H1 (cell line): ENCODE data around the gene PAPSS2. TPM values are rescaled to one million over a fixed set of nuclear protein-coding genes. Genes with fewer than 3 reads are reported as not detected.

Experiments used
- POLR2A ChIP-seq, 2 experiments: IDR thresholded peaks; 1 replicate in 1 of 2; 2 replicates in 1 of 2; pipeline ENCODE4 v1.6.1; 2011; ENCODE audit warnings: low read depth in 2 of 2, low read length in 2 of 2, mild to moderate bottlenecking in 2 of 2; ENCODE audit errors: control extremely low read depth in 1 of 2
- polyA plus RNA-seq, 7 experiments: library from polyadenylated mRNA; depleted of rRNA in 3 of 7; stranded (reverse) in 5 of 7; unstranded in 2 of 7; fragments of >200 nt in 5 of 7; fragments of 200-250 nt in 2 of 7; gene quantifications; 1 replicate in 5 of 7; 2 replicates in 1 of 7; 4 replicates in 1 of 7; pipeline versions ENCODE4 v1.2.1 to v1.2.3, GENCODE V29; 2011 to 2013; ENCODE audit warnings: missing spikeins in 2 of 7, mixed read lengths in 2 of 7
- total RNA-seq: library from RNA; stranded (reverse); fragmentation: NEBNext Ultra II Directional; extraction: Animal tissue kit (Norgen Biotek cat#: 25700); gene quantifications from 2 replicates; pipeline ENCODE4 v1.2.1, GENCODE V29; 2021

Gene PAPSS2
- total and polyA plus RNA-seq, 2 of the 8 experiments (the other 6 are each of a cell fraction or from before 2014, with no cell fraction given) = 7.6 to 20.2 TPM

GRCh38 chr10:87671139-87671815 is 11.6 kb downstream of the PAPSS2 start (continued):
- TF ChIP-seq POLR2A (IDR thresholded peaks at IDR 0.05; ENCODE audit: control extremely low read depth in 1 of 2, low read depth in 2 of 2, low read length in 2 of 2) = no peak
- TF ChIP-seq, all 59 proteins: peak for 0
